Sigmoid colon (tissue), 3 donors: Measurements from ENCODE around the gene TMEM143.

Experiments used
- CTCF ChIP-seq, 4 experiments: fragments of 450-650 bp in 3 of 4; fragments of 200-600 bp in 1 of 4; IDR thresholded peaks; one replicate each; pipeline ENCODE4 v1.5.1; 2016 to 2019; ENCODE audit warnings: antibody characterized with exemption in 4 of 4, mild to moderate bottlenecking in 3 of 4, moderate library complexity in 2 of 4
- POLR2A ChIP-seq, 2 donors: fragments of 450-650 bp; IDR thresholded peaks; one replicate each; pipeline ENCODE4 v1.6.1; 2016; ENCODE audit warnings: antibody characterized with exemption in 2 of 2, mild to moderate bottlenecking in 2 of 2, moderate library complexity in 2 of 2

- TF ChIP-seq CTCF (IDR thresholded peaks at IDR 0.05) (no peak), POLR2A (IDR thresholded peaks at IDR 0.05) (peak; percentile 29 to 63)
Measured at GRCh38 chr19:48321622-48322591, 41.8 kb downstream of the TMEM143 start.
